Measurements from ENCODE around the gene FCHSD1.

GRCh38 chr5:141646026-141646425 is 5.2 kb downstream of the FCHSD1 start:
- TF ChIP-seq ASH2L (IDR thresholded peaks at IDR 0.05; ENCODE audit: borderline replicate concordance, low read depth) (no peak), CREB1 (IDR thresholded peaks at IDR 0.05; ENCODE audit: low read depth) (no peak), ZZZ3 (IDR thresholded peaks at IDR 0.05; ENCODE audit: control insufficient read depth, insufficient read length, low read depth) (no peak), EP300 (IDR thresholded peaks at IDR 0.05; ENCODE audit: borderline replicate concordance in 1 of 2, control insufficient read depth in 1 of 2, low read depth in 2 of 2, low read length in 2 of 2) (no peak), FOXM1 (IDR thresholded peaks at IDR 0.05; ENCODE audit: low read depth, low read length) (no peak), POU2F2 (IDR thresholded peaks at IDR 0.05; ENCODE audit: borderline replicate concordance, low read depth, low read length) (no peak), FOXK2 (IDR thresholded peaks at IDR 0.05) (no peak), TCF12 (IDR thresholded peaks at IDR 0.05; ENCODE audit: low read depth, low read length) (no peak)
- TF ChIP-seq, protein P1, sequence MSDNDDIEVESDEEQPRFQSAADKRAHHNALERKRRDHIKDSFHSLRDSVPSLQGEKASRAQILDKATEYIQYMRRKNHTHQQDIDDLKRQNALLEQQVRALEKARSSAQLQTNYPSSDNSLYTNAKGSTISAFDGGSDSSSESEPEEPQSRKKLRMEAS (IDR thresholded peaks at IDR 0.05; ENCODE audit: low read depth, low read length): no peak
